ENCODE data around the gene ATP6V0C. TPM values are rescaled to one million over a fixed set of nuclear protein-coding genes. Genes with fewer than 3 reads are reported as not detected.

Gene ATP6V0C
- total and polyA plus RNA-seq, 4 donors = 67.9 to 119 (median 112) TPM

GRCh38 chr16:2528161-2529060, 14.7 kb downstream of the ATP6V0C start:
- Histone ChIP-seq H3K9me3 (ENCODE audit: control insufficient read depth, low read length) (no peaks in the 10 kb centered on the region), H3K36me3 (ENCODE audit: control insufficient read depth in 1 of 2, insufficient read depth in 2 of 2, low read length in 1 of 2) (no peaks in the 10 kb centered on the region)
- no peak for DNase-seq

GRCh38 chr16:2529061-2529931, 15.5 kb downstream of the ATP6V0C start:
- Histone ChIP-seq H3K4me1 (ENCODE audit: control insufficient read depth in 1 of 2, insufficient read depth in 2 of 2, low read length in 2 of 2) (no peaks in the 10 kb centered on the region), H3K4me3 (ENCODE audit: low read length in 2 of 2) (no peak overlapping the region), H3K27ac (ENCODE audit: low read depth in 1 of 2, low read length in 2 of 2) (no peak overlapping the region), H3K27me3 (ENCODE audit: control insufficient read depth in 1 of 2, insufficient read depth in 2 of 2, low read length in 1 of 2) (no peaks in the 10 kb centered on the region), H3K36me3 (ENCODE audit: control insufficient read depth in 1 of 2, insufficient read depth in 2 of 2, low read length in 1 of 2) (no peaks in the 10 kb centered on the region), H3K9me3 (ENCODE audit: control insufficient read depth, low read length) (no peaks in the 10 kb centered on the region)
- ATAC-seq (ENCODE audit: low FRiP score) (no peak), DNase-seq (peak in 1 of 2 donors; percentile 53)
- 88% methylated on average over 32 of the region's 32 CpGs for WGBS, 2 donors
- intact Hi-C loops (cut with DNase I) = no loop called here

More at GRCh38 chr16:2528161-2529060, 14.7 kb downstream of the ATP6V0C start:
- no peak for ATAC-seq (ENCODE audit: low FRiP score)
- no peaks in the 10 kb centered on the region for H3K4me1 ChIP-seq (ENCODE audit: control insufficient read depth in 1 of 2, insufficient read depth in 2 of 2, low read length in 2 of 2)
- intact Hi-C loops (cut with DNase I) = no loop called here
- H3K4me3 ChIP-seq (ENCODE audit: low read length in 2 of 2) = no peak overlapping the region
- H3K27ac ChIP-seq (ENCODE audit: low read depth in 1 of 2, low read length in 2 of 2) = no peak overlapping the region
- WGBS, 2 donors = 92 to 93% methylated on average over 30 to 36 of the region's 36 CpGs
- H3K27me3 ChIP-seq (ENCODE audit: control insufficient read depth in 1 of 2, insufficient read depth in 2 of 2, low read length in 1 of 2) = no peaks in the 10 kb centered on the region

DNA sequence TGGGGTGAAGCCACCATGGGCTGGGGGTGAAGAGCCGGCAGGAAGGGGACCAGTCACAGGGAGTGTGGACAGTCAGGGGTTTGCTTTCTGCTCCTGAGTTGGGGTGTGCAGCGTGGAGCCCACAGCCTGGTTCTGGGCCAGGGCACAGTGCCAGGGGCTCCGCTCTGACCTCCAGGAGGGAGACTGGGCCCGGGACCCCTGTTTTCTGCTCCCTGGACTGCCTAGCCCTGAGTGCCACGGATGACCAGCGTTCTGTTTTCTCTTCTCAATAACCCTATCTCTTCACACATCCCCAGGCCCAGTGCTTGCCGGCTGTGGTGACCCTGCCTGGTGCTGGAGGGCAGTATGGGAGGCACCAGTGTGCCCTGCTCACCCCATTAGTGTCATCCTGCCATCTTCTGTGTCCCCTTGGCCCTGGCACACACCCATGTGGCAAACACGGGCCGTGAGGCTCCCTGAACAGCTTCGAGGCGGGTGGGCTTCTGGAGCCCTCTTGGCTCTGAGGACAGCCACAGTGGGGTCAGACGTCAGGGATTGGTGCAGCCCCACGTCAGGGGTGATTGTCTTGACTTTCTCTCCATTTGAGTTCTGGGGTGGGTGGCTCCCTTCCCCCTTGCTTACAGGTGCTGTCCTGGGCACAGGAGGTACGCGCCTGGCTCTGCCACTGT, 16.3 kb downstream of the ATP6V0C start:
- ATAC-seq (ENCODE audit: low FRiP score) = no peak
- no peaks in the 10 kb centered on the region for H3K4me1 ChIP-seq (ENCODE audit: control insufficient read depth in 1 of 2, insufficient read depth in 2 of 2, low read length in 2 of 2)
- no peaks in the 10 kb centered on the region for H3K27me3 ChIP-seq (ENCODE audit: control insufficient read depth in 1 of 2, insufficient read depth in 2 of 2, low read length in 1 of 2)
- peak in 1 of 2 donors; percentile 55 for DNase-seq
- H3K36me3 ChIP-seq (ENCODE audit: control insufficient read depth in 1 of 2, insufficient read depth in 2 of 2, low read length in 1 of 2) = no peaks in the 10 kb centered on the region
- no peak overlapping the region for H3K4me3 ChIP-seq (ENCODE audit: low read length in 2 of 2)
- intact Hi-C loops (cut with DNase I) = loop anchor here in 1 of 2 donors (10.0 kb wide), 2 partner anchors 65 to 145 kb away; no protein-coding TSS in a partner anchor
- H3K27ac ChIP-seq (ENCODE audit: low read depth in 1 of 2, low read length in 2 of 2) = no peak overlapping the region
- H3K9me3 ChIP-seq (ENCODE audit: control insufficient read depth, low read length) = no peaks in the 10 kb centered on the region
- 85 to 88% methylated on average over 14 to 15 of the region's 15 CpGs for WGBS, 2 donors

DNA sequence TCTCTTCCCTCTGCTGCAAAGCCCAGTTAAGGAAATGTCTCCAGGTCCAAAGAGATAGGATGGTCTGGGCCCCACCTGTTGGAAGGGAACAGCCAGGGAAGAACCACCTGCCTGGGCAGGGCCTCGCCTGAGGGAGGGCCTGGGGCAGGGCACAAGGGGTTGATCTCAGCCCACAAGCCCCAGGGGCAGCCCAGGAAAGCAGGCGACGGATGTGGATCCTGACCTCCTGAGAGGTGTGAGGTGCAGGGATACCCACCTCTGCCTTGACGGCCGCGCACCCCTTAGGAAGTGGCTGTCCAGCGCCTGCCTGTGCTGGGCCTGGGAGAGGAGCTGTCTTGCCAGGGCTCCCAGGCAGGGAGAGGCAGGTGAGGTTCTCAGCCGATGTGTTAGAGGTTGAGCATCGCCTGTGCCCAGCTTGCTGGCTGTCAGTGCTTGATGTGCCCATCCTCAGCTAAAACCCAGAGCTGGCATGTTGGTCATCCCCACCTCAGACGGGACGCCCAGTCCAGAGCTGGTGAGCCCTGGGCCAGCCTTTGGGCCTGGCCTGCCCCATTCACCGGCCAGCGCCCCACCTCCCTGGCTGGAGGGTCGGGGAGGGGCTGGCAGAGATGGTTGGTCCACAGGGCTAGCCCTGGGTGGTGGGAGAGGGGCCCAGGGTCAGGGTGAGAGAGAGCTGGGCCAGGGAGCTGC, 17.0 kb downstream of the ATP6V0C start:
- Histone ChIP-seq H3K36me3 (ENCODE audit: control insufficient read depth in 1 of 2, insufficient read depth in 2 of 2, low read length in 1 of 2) (no peaks in the 10 kb centered on the region), H3K9me3 (ENCODE audit: control insufficient read depth, low read length) (no peaks in the 10 kb centered on the region), H3K27me3 (ENCODE audit: control insufficient read depth in 1 of 2, insufficient read depth in 2 of 2, low read length in 1 of 2) (no peaks in the 10 kb centered on the region), H3K4me3 (ENCODE audit: low read length in 2 of 2) (no peak overlapping the region), H3K4me1 (ENCODE audit: control insufficient read depth in 1 of 2, insufficient read depth in 2 of 2, low read length in 2 of 2) (no peaks in the 10 kb centered on the region), H3K27ac (ENCODE audit: low read depth in 1 of 2, low read length in 2 of 2) (peak overlapping the region in 1 of 2 donors; percentile 48)
- intact Hi-C loops (cut with DNase I) = loop anchor here in 1 of 2 donors (10.0 kb wide), 2 partner anchors 64 to 144 kb away; no protein-coding TSS in a partner anchor
- peak in 1 of 2 donors; percentile 52 for DNase-seq
- 81 to 84% methylated on average over 14 of the region's 14 CpGs for whole genome bisulfite sequencing, 2 donors
- ATAC-seq (ENCODE audit: low FRiP score) = no peak

- H3K4me3 ChIP-seq (ENCODE audit: low read length in 2 of 2) = peak within 1 kb of the TSS; percentile 33 to 67
- no peaks in the 10 kb centered on the region for H3K4me1 ChIP-seq (ENCODE audit: control insufficient read depth in 1 of 2, insufficient read depth in 2 of 2, low read length in 2 of 2)
- H3K36me3 ChIP-seq (ENCODE audit: control insufficient read depth in 1 of 2, insufficient read depth in 2 of 2, low read length in 1 of 2) = no peaks in the 10 kb centered on the region
- H3K27ac ChIP-seq (ENCODE audit: low read depth in 1 of 2, low read length in 2 of 2) = peak within 1 kb of the TSS; percentile 20 to 92
- no peak for DNase-seq
- intact Hi-C loops (cut with DNase I) = loop anchor here in 1 of 2 donors (10.0 kb wide), 2 partner anchors 63 to 143 kb away; no protein-coding TSS in a partner anchor
- H3K27me3 ChIP-seq (ENCODE audit: control insufficient read depth in 1 of 2, insufficient read depth in 2 of 2, low read length in 1 of 2) = no peaks in the 10 kb centered on the region
- H3K9me3 ChIP-seq (ENCODE audit: control insufficient read depth, low read length) = no peaks in the 10 kb centered on the region
- peak; percentile 4 for ATAC-seq (ENCODE audit: low FRiP score)
- WGBS, 2 donors = 9 to 11% methylated on average over 9 to 11 of the region's 11 CpGs
These were observed 17.6 kb downstream of the ATP6V0C start, which contains the start of gene CEMP1 for GRCh38 chr16:2531371-2531695. Gene CEMP1 (minus strand): TSS chr16:2531408. CDS start chr16:2531073, 335 bp downstream.

- 1% methylated on average over 65 to 84 of the region's 84 CpGs for WGBS, 2 donors
These were observed 18.1 kb downstream of the ATP6V0C start for GRCh38 chr16:2531696-2532493.

GRCh38 chr16:2532494-2533141, 18.9 kb downstream of the ATP6V0C start:
- no peaks in the 10 kb centered on the region for H3K9me3 ChIP-seq (ENCODE audit: control insufficient read depth, low read length)
- DNase-seq (peak; percentile 80 to 85), ATAC-seq (ENCODE audit: low FRiP score) (peak; percentile 40)
- WGBS, 2 donors = 1 to 2% methylated on average over 37 of the region's 37 CpGs
- peak overlapping the region; percentile 20 to 92 for H3K27ac ChIP-seq (ENCODE audit: low read depth in 1 of 2, low read length in 2 of 2)
- no peaks in the 10 kb centered on the region for H3K36me3 ChIP-seq (ENCODE audit: control insufficient read depth in 1 of 2, insufficient read depth in 2 of 2, low read length in 1 of 2)
- H3K4me1 ChIP-seq (ENCODE audit: control insufficient read depth in 1 of 2, insufficient read depth in 2 of 2, low read length in 2 of 2) = no peaks in the 10 kb centered on the region
- H3K27me3 ChIP-seq (ENCODE audit: control insufficient read depth in 1 of 2, insufficient read depth in 2 of 2, low read length in 1 of 2) = no peaks in the 10 kb centered on the region
- intact Hi-C loops (cut with DNase I) = loop anchor here in 1 of 2 donors (10.0 kb wide), 2 partner anchors 62 to 142 kb away; no protein-coding TSS in a partner anchor
- peak overlapping the region; percentile 33 to 67 for H3K4me3 ChIP-seq (ENCODE audit: low read length in 2 of 2)

More at GRCh38 chr16:2531696-2532493, 18.1 kb downstream of the ATP6V0C start:
- H3K27ac ChIP-seq (ENCODE audit: low read depth in 1 of 2, low read length in 2 of 2) = peak overlapping the region; percentile 20 to 92
- intact Hi-C loops (cut with DNase I) = loop anchor here in 1 of 2 donors (10.0 kb wide), 2 partner anchors 63 to 143 kb away; no protein-coding TSS in a partner anchor
- peak overlapping the region; percentile 33 to 67 for H3K4me3 ChIP-seq (ENCODE audit: low read length in 2 of 2)
- peak; percentile 96 for ATAC-seq (ENCODE audit: low FRiP score)
- H3K9me3 ChIP-seq (ENCODE audit: control insufficient read depth, low read length) = no peaks in the 10 kb centered on the region
- H3K4me1 ChIP-seq (ENCODE audit: control insufficient read depth in 1 of 2, insufficient read depth in 2 of 2, low read length in 2 of 2) = no peaks in the 10 kb centered on the region
- DNase-seq = peak; percentile 100
- no peaks in the 10 kb centered on the region for H3K36me3 ChIP-seq (ENCODE audit: control insufficient read depth in 1 of 2, insufficient read depth in 2 of 2, low read length in 1 of 2)
- no peaks in the 10 kb centered on the region for H3K27me3 ChIP-seq (ENCODE audit: control insufficient read depth in 1 of 2, insufficient read depth in 2 of 2, low read length in 1 of 2)
